GM12878 (cell line): ENCODE results near the gene CD96. TPM values are rescaled to one million over a fixed set of nuclear protein-coding genes. Genes with fewer than 3 reads are reported as not detected.

Source experiments
- ATAC-seq: fragments of 200-7000 bp; cut with Tn5 transposase; 3 replicates; pipeline ENCODE4 v1.9.1; 2020; ENCODE audit warnings: mild to moderate bottlenecking, moderate library complexity
- BruUV-seq: library from RNA; stranded (reverse); fragments of 400-500 nt; replicated peaks from 2 replicates; lab custom pipeline; 2021; lab: Mats Ljungman, UMichigan
- CTCF ChIA-PET: fragments of 300-600 bp; sonication (Branson Sonifier 250); formaldehyde crosslinking; extraction: SDS; loops from one replicate; lab custom pipeline; 2021; ENCODE audit warnings: inconsistent platforms; lab: Yijun Ruan, JAX
- POLR2A ChIA-PET: fragments of 350-600 bp; formaldehyde crosslinking; extraction: SDS; loops from one replicate; lab custom pipeline; 2021; ENCODE audit warnings: inconsistent platforms; lab: Charles Lee
- RAD21 ChIA-PET: fragments of 300-600 bp; sonication (Branson Sonifier 250); formaldehyde crosslinking; loops from one replicate; lab custom pipeline; 2023; ENCODE audit warnings: antibody characterized with exemption; ENCODE audit not compliant: unreplicated experiment; lab: Charles Lee
- SMC1A ChIA-PET: fragments of 300-600 bp; sonication (Branson Sonifier 250); formaldehyde crosslinking; loops from one replicate; lab custom pipeline; 2023; ENCODE audit not compliant: unreplicated experiment, uncharacterized antibody; lab: Charles Lee
- DNase-seq: peaks from one replicate; pipeline ENCODE4 v3.0.0-alpha.2; 2011; ENCODE audit warnings: low read depth, low spot score
- FAIRE-seq: peaks from 3 replicates; lab custom pipeline; 2011; peaks lifted over from hg19 to GRCh38; lab: Jason Lieb, UNC
- H2AFZ ChIP-seq: 2 replicates; pipeline ENCODE4 v1.6.0; 2011; ENCODE audit warnings: low read depth, low read length, control low read depth; ENCODE audit not compliant: control insufficient read depth
- H3K27ac ChIP-seq: 2 replicates; pipeline ENCODE4 v1.5.1; 2011; ENCODE audit warnings: control low read depth; ENCODE audit not compliant: control insufficient read depth, insufficient read depth
- H3K27me3 ChIP-seq, 2 experiments: replicated peaks in 1 of 2; 2 replicates each; pipeline versions ENCODE4 v1.6.0 to v1.6.1; 2011; ENCODE audit warnings: low read length in 1 of 2; ENCODE audit not compliant: control insufficient read depth in 2 of 2, insufficient read depth in 2 of 2
- H3K36me3 ChIP-seq, 2 experiments: 2 replicates each; pipeline ENCODE4 v1.5.1; 2011; ENCODE audit warnings: low read length in 1 of 2; ENCODE audit not compliant: control insufficient read depth in 2 of 2, insufficient read depth in 2 of 2
- H3K4me1 ChIP-seq: 2 replicates; pipeline ENCODE4 v1.6.1; 2011; ENCODE audit warnings: mild to moderate bottlenecking, low read length, moderate library complexity, mixed read lengths; ENCODE audit not compliant: control insufficient read depth, insufficient read depth
- H3K4me2 ChIP-seq: 2 replicates; pipeline ENCODE4 v1.6.0; 2011; ENCODE audit warnings: control low read depth; ENCODE audit not compliant: control insufficient read depth, insufficient read depth
- H3K4me3 ChIP-seq: fragments of 200-600 bp; sonication (generic); 2 replicates; pipeline ENCODE4 v1.5.1; 2016
- H3K79me2 ChIP-seq: 2 replicates; pipeline ENCODE4 v1.6.0; 2011; ENCODE audit warnings: low read length; ENCODE audit not compliant: control insufficient read depth, insufficient read depth
- H3K9ac ChIP-seq: 2 replicates; pipeline ENCODE4 v1.8.0; 2011; ENCODE audit warnings: low read length, control low read depth, mixed read lengths; ENCODE audit not compliant: control insufficient read depth, insufficient read depth
- H3K9me3 ChIP-seq: replicated peaks from 3 replicates; pipeline ENCODE4 v1.5.1; 2011; ENCODE audit warnings: mild to moderate bottlenecking, low read length; ENCODE audit not compliant: control insufficient read depth, insufficient read depth
- H4K20me1 ChIP-seq: 2 replicates; pipeline ENCODE4 v1.6.0; 2011; ENCODE audit not compliant: control insufficient read depth, insufficient read depth
- ASH2L ChIP-seq: fragments of 300-600, 200-600 bp; sonication (generic); IDR thresholded peaks from 2 replicates; pipeline ENCODE4 v1.6.1; 2017; ENCODE audit warnings: low read depth, mild to moderate bottlenecking, borderline replicate concordance
- BHLHE40 ChIP-seq, 2 experiments: fragments of 450-650 bp in 1 of 2; IDR thresholded peaks; 2 replicates each; pipeline ENCODE4 v1.6.1; 2011 to 2017; ENCODE audit warnings: low read depth in 2 of 2, borderline replicate concordance in 1 of 2, improper control_type of control experiment in 1 of 2, low read length in 1 of 2, mild to moderate bottlenecking in 1 of 2
- CBFB ChIP-seq: IDR thresholded peaks from 2 replicates; pipeline ENCODE4 v1.6.1; 2016; ENCODE audit warnings: antibody characterized with exemption, low read depth
- CBX5 ChIP-seq: sonication (generic); IDR thresholded peaks from 2 replicates; pipeline ENCODE4 v1.6.1; 2016; ENCODE audit warnings: low read depth, moderate library complexity, mild to moderate bottlenecking, inconsistent platforms
- DPF2 ChIP-seq: fragments of 450-650 bp; IDR thresholded peaks from 2 replicates; pipeline ENCODE4 v1.6.1; 2017; ENCODE audit warnings: mild to moderate bottlenecking
- ETV6 ChIP-seq, 2 experiments: fragments of 450-650 bp in 1 of 2; IDR thresholded peaks in 1 of 2; conservative IDR thresholded peaks in 1 of 2; 2 replicates each; pipeline ENCODE4 v1.6.1; 2014; ENCODE audit warnings: antibody characterized with exemption in 1 of 2, borderline replicate concordance in 1 of 2, low read depth in 1 of 2, mild to moderate bottlenecking in 1 of 2, moderate library complexity in 1 of 2
- FOXK2 ChIP-seq: fragments of 450-650 bp; IDR thresholded peaks from 2 replicates; pipeline ENCODE4 v1.6.1; 2017; ENCODE audit warnings: mild to moderate bottlenecking, moderate library complexity
- GABPA ChIP-seq: IDR thresholded peaks from 2 replicates; pipeline ENCODE4 v1.6.1; 2014; ENCODE audit warnings: antibody characterized with exemption, low read depth, mild to moderate bottlenecking, inconsistent platforms
- GATAD2B ChIP-seq: fragments of 450-650 bp; conservative IDR thresholded peaks from 2 replicates; pipeline ENCODE4 v1.6.1; 2017; ENCODE audit warnings: low read depth, mild to moderate bottlenecking, moderate library complexity
- IKZF1 ChIP-seq: fragments of 450-650 bp; conservative IDR thresholded peaks from 2 replicates; pipeline ENCODE4 v1.6.1; 2017; ENCODE audit warnings: antibody characterized with exemption, mild to moderate bottlenecking
- IKZF2 ChIP-seq, 2 experiments: fragments of 450-650 bp; IDR thresholded peaks; 2 replicates each; pipeline ENCODE4 v1.6.1; 2017; ENCODE audit warnings: mild to moderate bottlenecking in 2 of 2, moderate library complexity in 2 of 2
- JUNB ChIP-seq: IDR thresholded peaks from 2 replicates; pipeline ENCODE4 v1.6.1; 2016; ENCODE audit warnings: antibody characterized with exemption, mild to moderate bottlenecking
- LARP7 ChIP-seq: fragments of 450-650 bp; IDR thresholded peaks from 2 replicates; pipeline ENCODE4 v1.6.1; 2017; ENCODE audit warnings: mild to moderate bottlenecking
- MLLT1 ChIP-seq: fragments of 450-650 bp; IDR thresholded peaks from 2 replicates; pipeline ENCODE4 v1.6.1; 2016; ENCODE audit warnings: mild to moderate bottlenecking
- MTA2 ChIP-seq: fragments of 450-650 bp; IDR thresholded peaks from 2 replicates; pipeline ENCODE4 v1.6.1; 2016; ENCODE audit warnings: low read depth, mild to moderate bottlenecking, moderate library complexity
- NBN ChIP-seq: fragments of 450-650 bp; IDR thresholded peaks from 2 replicates; pipeline ENCODE4 v1.6.1; 2016
- NFXL1 ChIP-seq: fragments of 450-650 bp; IDR thresholded peaks from 2 replicates; pipeline ENCODE4 v1.6.1; 2017; ENCODE audit warnings: antibody characterized with exemption, mild to moderate bottlenecking, borderline replicate concordance
- NFYB ChIP-seq: IDR thresholded peaks from 2 replicates; pipeline ENCODE4 v1.6.1; 2011; ENCODE audit warnings: low read depth, mild to moderate bottlenecking, low read length, improper control_type of control experiment, moderate library complexity; ENCODE audit not compliant: insufficient read depth
- NR2F1 ChIP-seq: fragments of 450-650 bp; conservative IDR thresholded peaks from 2 replicates; pipeline ENCODE4 v1.6.1; 2017; ENCODE audit warnings: mild to moderate bottlenecking
- RAD51 ChIP-seq: fragments of 450-650 bp; IDR thresholded peaks from 2 replicates; pipeline ENCODE4 v1.6.1; 2016; ENCODE audit warnings: moderate library complexity, mild to moderate bottlenecking, inconsistent platforms
- RUNX3 ChIP-seq: IDR thresholded peaks from 2 replicates; pipeline ENCODE4 v1.6.1; 2012; ENCODE audit warnings: low read length, inconsistent platforms
- SMARCA5 ChIP-seq: fragments of 450-650 bp; IDR thresholded peaks from 2 replicates; pipeline ENCODE4 v1.6.1; 2017; ENCODE audit warnings: mild to moderate bottlenecking
- STAT3 ChIP-seq: IDR thresholded peaks from 2 replicates; pipeline ENCODE4 v1.6.1; 2011; ENCODE audit warnings: low read depth, low read length, improper control_type of control experiment
- WGBS: methylation state at CpG from one replicate; pipeline ENCODE4 v1.1.6; 2016; ENCODE audit warnings: low lambda C conversion rate; ENCODE audit not compliant: insufficient replicate concordance, insufficient coverage; ENCODE audit errors: missing lambda C conversion rate; 5-methylcytosine and 5-hydroxymethylcytosine counted together
- in situ Hi-C: fragments of 300-500 bp; cut with MboI; formaldehyde crosslinking; loops from 9 replicates; pipeline ENCODE4 v1.14.3; 2018; ENCODE audit warnings: mixed read lengths
- intact Hi-C: fragments of 100-400 bp; cut with micrococcal nuclease; formaldehyde crosslinking; loops from one replicate; pipeline ENCODE4 v1.14.2; 2022; ENCODE audit not compliant: unreplicated experiment
- polyA plus RNA-seq, 11 experiments: library from polyadenylated mRNA; depleted of rRNA in 4 of 11; unstranded in 6 of 11; stranded (reverse) in 5 of 11; fragments of >200 nt; fragmentation: Nextera tagmentation in 4 of 11; fragmentation: Illumina TruSeq in 1 of 11; extraction: Ambion mirVana in 4 of 11; extraction: Trizol in 1 of 11; gene quantifications; 1 replicate in 1 of 11; 2 replicates in 10 of 11; pipeline versions ENCODE4 v1.2.1 to v1.2.3, GENCODE V29; 2011 to 2016; ENCODE audit warnings: inconsistent platforms in 2 of 11, missing spikeins in 2 of 11, low read depth in 1 of 11
- total RNA-seq, 4 experiments: library from RNA; depleted of rRNA in 3 of 4; stranded (reverse); fragments of >200 nt in 3 of 4; fragmentation: Illumina TruSeq in 1 of 4; extraction: Trizol in 1 of 4; gene quantifications; 2 replicates each; pipeline versions ENCODE4 v1.2.1 to v1.2.3, GENCODE V29; 2013 to 2021

Gene CD96
- total and polyA plus RNA-seq, 10 of the 15 experiments (the other 5 are each of a cell fraction or from before 2014, with no cell fraction given): 0.13 to 10.1 (median 0.47) TPM

- peak; percentile 92 for ATAC-seq
- no TSS peak for BruUV-seq
- WGBS: 1% methylated on average over 4 of the region's 4 CpGs
- no peak overlapping the region for H3K9ac ChIP-seq
- ChIA-PET SMC1A (interaction anchor here (0.8 to 2.5 kb wide), 11 partner anchors 9 to 146 kb away, joined by 3 to 13 read pairs (median 4); partner anchors contain the start of gene ZBED2), RAD21 (interaction anchor here (1.0 to 2.2 kb wide), 5 partner anchors 9 to 168 kb away, joined by 3 to 10 read pairs (median 4); no protein-coding TSS in a partner anchor), CTCF (interaction anchor here (0.5 to 1.6 kb wide), 4 partner anchors 9 to 466 kb away, joined by 3 to 7 read pairs (median 5); no protein-coding TSS in a partner anchor), POLR2A (no interaction called here)
- TF ChIP-seq IKZF2 (IDR thresholded peaks at IDR 0.05) (peak; percentile 36 to 60; a peak in 3 of 4 replicates), NFYB (0 out of 2 replicates have a peak, but pooled peaks have one; percentile 21), LARP7 (no peak), CBX5 (no peak), ASH2L (no peak), ETV6 (conservative IDR thresholded peaks at IDR 0.05 in 1 of 2, IDR thresholded peaks at IDR 0.05 in 1 of 2; ENCODE audit: borderline replicate concordance in 1 of 2, low read depth in 1 of 2) (peak in 1 of 2 experiments; percentile 8; a peak in 1 of 4 replicates), CBFB (0 out of 2 replicates have a peak, but pooled peaks have one; percentile 43), NBN (peak; percentile 23; the same call in 1 of the 2 replicates), NR2F1 (0 out of 2 replicates have a peak, but pooled peaks have one; percentile 18), BHLHE40 (IDR thresholded peaks at IDR 0.05; ENCODE audit: borderline replicate concordance in 1 of 2, low read depth in 2 of 2, low read length in 1 of 2) (peak in 1 of 2 experiments; percentile 39; a peak in 1 of 4 replicates), SMARCA5 (peak; percentile 27; the same call in 1 of the 2 replicates), MLLT1 (peak; percentile 80), JUNB (0 out of 2 replicates have a peak, but pooled peaks have one; percentile 5), RAD51 (peak; percentile 17; the same call in 1 of the 2 replicates), NFXL1 (no peak), STAT3 (no peak), IKZF1 (peak; percentile 54), GATAD2B (no peak), RUNX3 (peak; percentile 92), MTA2 (peak; percentile 69; the same call in 1 of the 2 replicates), FOXK2 (no peak), GABPA (0 out of 2 replicates have a peak, but pooled peaks have one; percentile 8), DPF2 (peak; percentile 64)
- no peak overlapping the region for H3K27ac ChIP-seq
- H4K20me1 ChIP-seq: no peaks in the 10 kb centered on the region
- no peak overlapping the region; the same call in 1 of the 2 replicates for H2AFZ ChIP-seq
- H3K36me3 ChIP-seq: no peaks in the 10 kb centered on the region
- no peaks in the 10 kb centered on the region for H3K79me2 ChIP-seq
- H3K4me1 ChIP-seq: peaks cover 12% of the 10 kb centered on the region
- H3K4me2 ChIP-seq: peak overlapping the region; percentile 61
- in situ Hi-C loops (no loop called here), intact Hi-C loops (loop anchor here (10.0 kb wide), 1 partner anchor 463 kb away; no protein-coding TSS in a partner anchor)
- H3K9me3 ChIP-seq: no peaks in the 10 kb centered on the region
- no peaks in the 10 kb centered on the region; a peak in 1 of 4 replicates for H3K27me3 ChIP-seq
- FAIRE-seq: peak; percentile 96
- no peak overlapping the region for H3K4me3 ChIP-seq
- peak; percentile 70 for DNase-seq
Observed at GRCh38 chr3:111547631-111548030, 5.6 kb downstream of the CD96 start.
